HEK293 (cell line): Measurements from ENCODE around the gene TRPM8.

Source experiments
- CTCF ChIA-PET: fragments of 350-600 bp; formaldehyde crosslinking; extraction: SDS; loops from one replicate; lab custom pipeline; 2021; ENCODE audit warnings: antibody characterized with exemption; lab: Yijun Ruan, JAX
- POLR2A ChIA-PET: fragments of 300-600 bp; formaldehyde crosslinking; extraction: SDS; loops from one replicate; lab custom pipeline; 2020; ENCODE audit warnings: antibody characterized with exemption, inconsistent platforms; lab: Yijun Ruan, JAX
- H3K27ac ChIP-seq: fragments of 200-500 bp; sonication (Bioruptor generic); 2 replicates; pipeline ENCODE4 v1.5.1; 2014; ENCODE audit warnings: low read depth, low read length, control low read depth, inconsistent platforms; ENCODE audit errors: extremely low read depth
- H3K36me3 ChIP-seq, 2 experiments: fragments of 200-500 bp in 1 of 2; sonication (Bioruptor generic) in 1 of 2; 1 replicate in 1 of 2; 2 replicates in 1 of 2; pipeline ENCODE4 v1.5.1; 2014 to 2017; ENCODE audit warnings: inconsistent platforms in 2 of 2, low read length in 2 of 2; ENCODE audit not compliant: control insufficient read depth in 2 of 2, insufficient read depth in 1 of 2
- H3K4me1 ChIP-seq: fragments of 200-500 bp; sonication (Bioruptor generic); 2 replicates; pipeline ENCODE4 v1.5.1; 2014; ENCODE audit warnings: mild to moderate bottlenecking, low read length, inconsistent platforms; ENCODE audit not compliant: control insufficient read depth, insufficient read depth
- H3K4me3 ChIP-seq: 2 replicates; pipeline ENCODE4 v1.5.1; 2011; ENCODE audit warnings: low read depth, mild to moderate bottlenecking, control low read depth, low read length, moderate library complexity
- H3K9me3 ChIP-seq: fragments of 200-500 bp; sonication (Bioruptor generic); 2 replicates; pipeline ENCODE4 v1.5.1; 2014; ENCODE audit warnings: low read depth, low read length, inconsistent platforms; ENCODE audit not compliant: control insufficient read depth, insufficient read depth
- WT1 ChIP-seq: fragments of 450-650 bp; formaldehyde crosslinking; IDR thresholded peaks from 2 replicates; pipeline ENCODE4 v1.5.1; 2016; ENCODE audit warnings: missing biosample characterization, missing genetic modification characterization
- ZNF433 ChIP-seq: fragments of 450-650 bp; formaldehyde crosslinking; IDR thresholded peaks from 2 replicates; pipeline ENCODE4 v1.5.1; 2016; ENCODE audit warnings: missing biosample characterization, missing genetic modification characterization, low read depth
- ZNF521 ChIP-seq: fragments of 450-650 bp; formaldehyde crosslinking; IDR thresholded peaks from 2 replicates; pipeline ENCODE4 v1.5.1; 2017; ENCODE audit warnings: missing biosample characterization, mild to moderate bottlenecking, missing genetic modification characterization
- ZNF585B ChIP-seq: fragments of 450-650 bp; formaldehyde crosslinking; IDR thresholded peaks from 2 replicates; pipeline ENCODE4 v1.5.1; 2016; ENCODE audit warnings: missing biosample characterization, missing genetic modification characterization
- ZNF777 ChIP-seq: fragments of 450-650 bp; formaldehyde crosslinking; IDR thresholded peaks from 2 replicates; pipeline ENCODE4 v1.5.1; 2017; ENCODE audit warnings: missing biosample characterization, missing genetic modification characterization, borderline replicate concordance
- ZNF785 ChIP-seq: fragments of 450-650 bp; formaldehyde crosslinking; IDR thresholded peaks from 2 replicates; pipeline ENCODE4 v1.5.1; 2016; ENCODE audit warnings: missing biosample characterization, missing genetic modification characterization
- ZSCAN5A ChIP-seq: fragments of 450-650 bp; formaldehyde crosslinking; IDR thresholded peaks from 2 replicates; pipeline ENCODE4 v1.5.1; 2016; ENCODE audit warnings: missing biosample characterization, missing genetic modification characterization

TRPM8 gene

GRCh38 chr2:234066587-234066986 lies 149.4 kb downstream of the TRPM8 start:
- no peak for TF ChIP-seq ZNF785 (tag by site-specific recombination)
- no peak for TF ChIP-seq ZNF777 (tag by site-specific recombination)
- no peak for TF ChIP-seq ZNF433
- TF ChIP-seq ZNF521 (tag by site-specific recombination): no peak
- no peak for TF ChIP-seq ZNF585B (tag by site-specific recombination)
- no peak for TF ChIP-seq WT1
- TF ChIP-seq ZSCAN5A (tag by site-specific recombination): no peak
- Histone ChIP-seq H3K4me1 (no peaks in the 10 kb centered on the region), H3K27ac (no peak overlapping the region), H3K9me3 (no peaks in the 10 kb centered on the region; the same call in 1 of the 2 replicates), H3K36me3 (no peaks in the 10 kb centered on the region), H3K4me3 (no peak overlapping the region)
- CTCF ChIA-PET: no interaction called here
- POLR2A ChIA-PET: no interaction called here
